Transverse colon (tissue), 4 donors: ENCODE measurements around the gene TMEM26.

ENCODE experiments used
- CTCF ChIP-seq, 5 experiments: fragments of 200-600 bp in 3 of 5; fragments of 450-650 bp in 2 of 5; sonication (generic) in 3 of 5; IDR thresholded peaks; 1 replicate in 2 of 5; 2 replicates in 3 of 5; pipeline ENCODE4 v1.5.1; 2016 to 2017; ENCODE audit warnings: antibody characterized with exemption in 5 of 5, inconsistent platforms in 3 of 5, mild to moderate bottlenecking in 2 of 5, moderate library complexity in 1 of 5
- EP300 ChIP-seq: sonication (generic); formaldehyde crosslinking; IDR thresholded peaks from one replicate; pipeline ENCODE4 v1.6.1; 2017; ENCODE audit warnings: antibody characterized with exemption, low read depth
- POLR2A ChIP-seq: fragments of 450-650 bp; IDR thresholded peaks from one replicate; pipeline ENCODE4 v1.6.1; 2016; ENCODE audit warnings: antibody characterized with exemption, mild to moderate bottlenecking, moderate library complexity
- POLR2AphosphoS5 ChIP-seq, 3 donors: sonication (generic); formaldehyde crosslinking; IDR thresholded peaks; one replicate each; pipeline ENCODE4 v1.6.1; 2016; ENCODE audit warnings: antibody characterized with exemption in 3 of 3

GRCh38 chr10:61448841-61449600 is 4.2 kb downstream of the TMEM26 start:
- TF ChIP-seq POLR2AphosphoS5 (IDR thresholded peaks at IDR 0.05): no peak
- no peak for TF ChIP-seq CTCF (IDR thresholded peaks at IDR 0.05)
- no peak for TF ChIP-seq POLR2A
- no peak for TF ChIP-seq EP300
